HG03159 (cell line): ENCODE measurements around the gene PTK6.

Source experiments
- ATAC-seq: cut with Tn5 transposase; IDR thresholded peaks from one replicate; pipeline ENCODE4 v1.9.1; 2021; ENCODE audit warnings: mild to moderate bottlenecking, moderate library complexity; ENCODE audit not compliant: unreplicated experiment

PTK6 gene

DNA sequence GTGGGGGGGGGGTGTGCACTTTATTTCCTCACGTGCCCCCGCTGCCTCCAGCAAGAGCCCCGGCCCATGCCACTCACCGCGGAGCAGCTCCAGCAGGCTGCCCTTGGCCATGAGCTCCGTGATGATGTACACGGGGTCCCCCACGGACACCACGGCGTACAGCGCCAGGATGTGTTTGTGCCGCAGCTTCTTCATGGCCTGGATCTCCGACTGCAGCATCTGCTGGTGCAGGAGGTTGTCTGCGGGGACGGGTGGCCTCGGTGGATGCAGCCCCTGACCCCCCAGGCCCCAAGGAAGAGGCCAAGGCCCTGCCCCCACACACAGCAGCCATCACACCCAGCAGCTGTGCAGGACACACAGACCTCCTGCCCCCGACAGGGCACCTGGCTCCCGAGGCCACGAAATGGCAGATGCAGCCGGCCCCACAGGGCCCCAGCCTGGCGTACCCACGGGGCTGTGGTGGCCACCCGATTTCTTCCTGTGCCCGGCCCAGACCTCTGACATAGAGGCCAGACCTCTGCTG, 4.7 kb downstream of the PTK6 start:
- no peak for ATAC-seq

DNA sequence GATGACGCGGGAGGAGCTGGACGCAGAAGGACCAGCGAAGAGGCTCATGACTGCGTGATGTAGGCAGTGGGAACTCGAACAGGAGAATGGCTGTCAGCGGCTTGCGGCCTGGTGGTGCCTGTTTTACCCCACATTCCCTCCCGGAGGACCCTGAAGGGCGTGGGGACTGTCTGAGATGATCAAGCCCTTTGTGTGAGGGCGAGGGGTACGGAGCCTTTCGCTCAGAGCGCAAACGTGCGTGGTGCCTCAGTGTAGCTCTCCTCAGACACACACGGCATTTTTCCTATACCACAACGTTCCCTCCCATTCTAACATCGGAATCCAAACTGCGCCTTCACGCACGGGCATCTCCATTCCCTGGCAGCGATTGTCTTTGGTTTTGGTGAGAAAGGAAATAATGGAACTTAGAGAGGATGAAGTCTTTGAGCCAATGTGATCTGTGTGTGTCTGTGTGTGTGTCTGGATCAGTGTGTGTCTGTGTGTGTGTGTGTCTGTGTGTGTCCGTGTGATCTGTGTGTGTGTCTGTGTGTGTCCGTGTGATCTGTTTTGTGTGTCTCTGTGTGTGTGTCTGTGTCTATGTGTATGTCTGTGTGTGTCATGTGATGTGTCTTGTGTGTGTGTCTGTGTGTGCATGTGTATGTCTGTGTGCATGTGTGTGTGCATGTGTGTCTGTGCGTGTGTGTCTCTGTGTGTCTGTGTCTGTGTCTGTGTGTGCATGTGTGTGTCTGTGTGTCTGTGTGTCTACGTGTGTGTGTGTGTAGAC, 5.3 kb downstream of the PTK6 start:
- ATAC-seq, result no peak

DNA sequence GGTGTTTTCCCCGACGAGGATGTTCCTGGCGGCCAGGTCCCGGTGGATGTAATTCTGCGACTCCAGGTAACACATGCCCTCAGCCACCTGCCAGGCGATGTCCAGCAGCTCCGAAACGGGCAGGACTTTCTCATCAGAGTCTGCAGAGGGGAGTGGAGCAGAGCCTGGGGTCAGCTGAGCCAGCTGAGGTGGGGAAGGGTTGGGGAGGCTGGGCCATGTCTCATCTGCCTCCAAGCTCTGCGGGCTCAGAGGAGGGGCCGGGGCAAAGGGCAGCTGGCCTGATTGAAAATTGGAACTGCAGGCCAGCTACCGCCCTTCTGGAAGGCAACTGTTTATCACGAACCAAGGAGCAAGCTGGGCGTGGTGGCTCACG, 6.4 kb downstream of the PTK6 start:
- no peak for ATAC-seq

DNA sequence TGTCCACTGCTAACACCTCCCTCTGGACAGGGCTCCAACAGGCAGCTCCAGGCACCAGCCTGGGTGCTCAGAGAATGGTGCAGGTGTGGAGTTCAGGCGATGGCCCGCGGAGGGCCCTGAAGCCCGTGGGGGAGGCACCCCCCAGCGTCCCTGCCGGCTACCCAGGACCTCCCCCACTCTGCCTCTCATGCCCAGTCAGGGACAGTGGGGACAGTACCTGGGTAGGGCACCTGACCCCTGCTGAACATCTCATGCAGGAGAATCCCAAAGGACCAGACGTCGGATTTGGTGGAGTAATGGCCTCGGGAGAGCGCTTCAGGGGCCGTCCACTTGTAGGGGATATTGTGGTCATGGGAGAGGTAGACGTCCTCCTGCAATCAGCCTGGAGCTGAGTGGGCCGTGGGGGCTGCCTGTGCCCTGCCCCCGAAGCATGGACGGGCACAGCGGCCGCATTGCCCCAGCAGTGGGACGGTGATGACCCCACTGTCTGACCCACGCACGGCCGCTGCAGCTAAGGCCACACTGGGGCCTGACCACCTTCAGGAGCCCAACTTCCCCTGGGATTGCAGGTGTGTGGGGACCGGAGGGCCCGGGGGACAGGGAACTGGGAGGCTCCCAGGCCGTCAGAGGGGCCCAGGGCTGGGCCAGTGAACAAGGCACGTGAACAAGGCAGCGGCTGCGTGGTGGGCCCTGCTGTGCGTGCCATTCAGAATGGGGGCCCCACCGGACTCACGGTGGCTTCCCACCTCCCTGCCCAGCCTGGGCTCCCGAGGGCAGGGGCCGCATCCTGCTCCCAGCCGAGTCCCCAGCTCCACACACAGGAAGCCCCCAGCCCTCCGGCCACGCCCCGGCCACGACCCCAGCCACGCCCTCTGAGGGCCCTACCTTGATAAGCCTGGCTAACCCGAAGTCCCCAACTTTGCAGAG, 7.1 kb downstream of the PTK6 start:
- no peak for ATAC-seq

DNA sequence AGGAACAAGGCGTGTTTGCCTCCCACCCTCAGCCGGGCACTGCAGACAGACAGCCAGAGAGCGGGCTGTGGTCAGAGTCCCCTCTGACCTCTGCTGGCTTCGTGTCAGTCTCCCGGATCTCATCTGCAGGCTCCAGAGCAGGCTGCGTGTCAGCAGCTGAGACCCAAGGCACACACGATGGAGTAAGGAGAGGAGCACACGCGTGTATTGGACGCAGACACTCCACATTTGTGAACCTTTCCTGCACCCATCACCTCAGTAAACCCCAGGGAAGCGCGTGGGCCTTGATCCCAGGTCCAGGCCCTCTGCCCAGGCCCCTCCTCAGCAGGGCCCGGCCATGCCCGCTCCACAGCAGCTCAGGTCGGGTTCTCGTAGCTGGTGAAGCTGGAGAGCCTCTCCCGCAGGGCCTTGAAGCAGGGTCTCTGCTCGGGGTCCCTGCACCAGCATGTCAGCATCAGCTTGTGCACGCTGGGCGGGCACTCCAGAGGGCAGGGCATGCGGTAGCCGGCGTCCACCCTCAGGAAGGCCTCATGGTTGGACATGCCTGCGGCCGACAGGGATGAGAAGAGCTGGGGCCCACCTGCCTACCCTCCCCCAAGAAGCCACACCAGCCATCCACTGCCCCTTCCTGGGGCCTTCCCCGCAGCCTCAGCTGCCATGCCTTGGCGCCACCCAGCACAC, 7.9 kb downstream of the PTK6 start:
- ATAC-seq, result no peak

DNA sequence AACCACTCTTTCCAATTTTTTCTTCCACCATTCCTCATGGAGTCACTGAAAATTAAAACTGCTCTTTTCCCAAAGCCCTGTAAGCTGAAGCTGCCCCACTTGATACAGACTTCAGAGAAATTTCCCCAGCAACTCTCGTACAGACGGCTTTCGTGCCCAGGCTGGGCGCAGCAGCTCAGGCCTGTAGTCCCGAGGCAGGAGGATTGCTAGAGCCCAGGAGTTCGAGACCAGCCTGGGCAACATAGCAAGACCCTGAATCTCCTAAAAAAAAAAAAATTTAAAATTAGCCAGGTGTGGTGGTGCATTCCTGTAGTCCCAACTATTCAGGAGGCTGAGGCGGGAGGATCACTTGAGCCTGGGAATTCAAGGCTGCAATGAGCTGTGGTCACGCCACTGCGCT, 10.0 kb downstream of the PTK6 start:
- ATAC-seq, result no peak

DNA sequence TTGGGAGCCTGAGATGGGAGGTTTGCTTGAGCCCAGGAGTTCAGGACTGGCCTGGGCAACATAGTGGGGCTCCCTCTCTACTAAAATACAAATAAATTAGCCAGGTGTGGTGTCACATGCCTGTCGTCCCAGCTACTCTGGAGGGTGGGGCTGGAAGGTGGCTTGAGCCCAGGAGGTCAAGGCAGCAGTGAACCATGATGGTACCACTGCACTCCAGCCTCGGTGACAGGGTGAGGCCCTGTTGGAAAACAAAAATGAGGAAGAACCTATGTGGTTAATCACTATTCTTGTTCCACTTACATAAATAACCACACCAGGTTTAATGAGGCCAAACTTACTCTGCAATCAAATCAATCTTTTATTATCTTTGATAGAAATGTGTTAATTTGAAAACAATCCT, 11.2 kb downstream of the PTK6 start:
- no peak for ATAC-seq

DNA sequence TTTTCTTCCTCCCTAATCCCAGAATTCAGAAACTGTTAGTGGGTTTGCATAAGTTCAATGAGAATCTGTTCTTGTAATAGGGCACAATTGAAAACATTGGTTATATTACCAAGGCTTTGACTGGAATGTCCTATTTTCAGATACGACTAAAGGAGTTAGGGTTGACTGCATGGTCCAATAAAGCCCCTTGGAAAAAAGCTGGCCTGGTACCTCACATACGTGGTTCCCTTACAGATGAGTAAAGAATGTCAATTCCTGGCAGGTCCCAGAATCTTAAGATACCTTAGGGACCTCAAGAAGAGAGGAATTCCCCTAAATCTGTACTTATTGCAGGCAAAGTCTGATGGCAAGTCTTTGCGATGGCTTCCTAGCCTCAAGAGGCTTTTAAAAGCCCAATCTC, 12.0 kb downstream of the PTK6 start:
- ATAC-seq, result no peak

DNA sequence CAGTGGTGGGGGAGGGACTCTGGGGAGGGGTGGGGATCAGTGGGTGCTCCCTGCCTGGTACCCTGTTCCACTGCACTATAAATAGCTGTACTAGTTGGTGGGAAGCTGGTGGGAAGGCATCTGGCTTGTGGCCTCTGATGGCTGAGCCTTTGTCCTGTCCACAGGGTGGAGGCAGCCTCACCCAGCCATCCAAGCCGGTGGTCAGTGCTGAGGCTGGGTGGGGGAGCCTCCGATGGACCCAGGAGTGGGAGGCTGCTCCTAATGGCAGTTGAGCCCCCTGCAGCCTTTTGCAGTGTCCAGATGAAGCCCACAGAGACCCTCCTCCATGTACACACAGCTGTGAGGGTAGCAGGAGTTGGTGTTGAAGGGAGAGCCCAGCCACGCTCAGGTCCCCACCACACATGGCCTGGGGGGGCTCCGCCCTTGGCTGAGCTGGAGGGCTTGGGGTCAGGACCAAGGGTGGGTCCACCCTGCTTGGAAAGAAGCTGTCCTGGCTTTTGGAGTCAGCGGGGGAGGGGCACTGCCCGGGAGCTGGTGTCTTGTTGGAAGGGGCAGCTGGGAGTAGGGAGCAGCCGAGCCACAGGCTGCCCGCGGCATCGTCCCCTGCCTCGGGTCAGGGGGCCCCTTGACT, 14.1 kb downstream of the PTK6 start:
- no peak for ATAC-seq

DNA sequence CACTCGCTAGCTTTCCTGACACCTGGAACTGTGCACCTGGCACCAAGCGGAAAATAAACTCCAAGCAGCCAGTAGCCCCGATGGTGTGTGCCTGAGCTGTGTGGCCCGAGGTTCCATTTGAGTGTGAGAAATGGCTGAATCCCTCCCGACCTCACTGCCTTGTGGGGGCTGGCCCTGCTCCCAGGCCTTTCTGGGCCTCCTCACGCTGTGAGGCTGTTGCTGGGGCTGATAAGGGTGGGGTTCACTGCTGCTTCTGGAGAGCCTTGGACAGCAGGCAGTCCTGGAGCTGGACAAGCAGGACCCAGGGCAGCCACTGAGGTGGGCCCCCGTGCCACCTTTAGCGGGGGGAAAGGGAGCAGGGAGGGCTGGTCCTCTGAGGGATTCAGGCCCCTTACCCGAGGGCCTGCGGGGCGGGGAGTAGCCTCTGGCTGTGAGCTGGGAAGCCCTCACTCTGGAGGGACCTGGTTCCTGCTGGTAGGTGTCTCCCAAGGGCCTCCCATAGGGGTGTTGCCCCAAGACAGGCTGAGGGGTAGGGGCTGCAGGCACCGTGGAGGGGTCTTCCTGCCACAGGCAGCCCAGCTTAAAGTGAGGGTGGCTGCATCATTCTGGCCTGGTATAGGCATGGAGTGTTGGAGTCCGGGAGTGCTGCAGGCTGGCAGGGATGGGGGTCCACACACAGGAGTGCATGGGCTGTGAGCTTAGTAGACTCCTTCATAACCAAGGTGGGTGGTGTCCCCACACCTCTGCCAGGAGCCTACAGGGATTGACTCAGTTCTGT, 14.9 kb downstream of the PTK6 start:
- no peak for ATAC-seq

DNA sequence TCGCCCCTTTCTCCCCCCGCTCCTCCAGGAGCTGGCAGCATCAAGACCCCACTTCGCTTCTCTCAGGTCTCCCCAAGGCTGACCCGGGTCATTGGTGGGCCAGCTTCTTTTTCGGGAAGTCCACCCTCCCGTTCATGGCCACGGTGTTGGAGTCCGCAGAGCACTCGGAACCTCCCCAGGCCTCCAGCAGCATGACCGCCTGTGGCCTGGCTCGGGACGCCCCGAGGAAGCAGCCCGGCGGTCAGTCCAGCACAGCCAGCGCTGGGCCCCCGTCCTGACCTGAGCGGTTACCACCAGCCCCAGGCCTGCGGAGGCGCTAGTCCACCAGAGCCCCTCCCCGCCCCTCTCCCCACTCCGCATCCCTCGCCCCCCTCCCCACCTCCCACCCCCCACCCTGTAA, 15.6 kb downstream of the PTK6 start:
- ATAC-seq, result no peak

DNA sequence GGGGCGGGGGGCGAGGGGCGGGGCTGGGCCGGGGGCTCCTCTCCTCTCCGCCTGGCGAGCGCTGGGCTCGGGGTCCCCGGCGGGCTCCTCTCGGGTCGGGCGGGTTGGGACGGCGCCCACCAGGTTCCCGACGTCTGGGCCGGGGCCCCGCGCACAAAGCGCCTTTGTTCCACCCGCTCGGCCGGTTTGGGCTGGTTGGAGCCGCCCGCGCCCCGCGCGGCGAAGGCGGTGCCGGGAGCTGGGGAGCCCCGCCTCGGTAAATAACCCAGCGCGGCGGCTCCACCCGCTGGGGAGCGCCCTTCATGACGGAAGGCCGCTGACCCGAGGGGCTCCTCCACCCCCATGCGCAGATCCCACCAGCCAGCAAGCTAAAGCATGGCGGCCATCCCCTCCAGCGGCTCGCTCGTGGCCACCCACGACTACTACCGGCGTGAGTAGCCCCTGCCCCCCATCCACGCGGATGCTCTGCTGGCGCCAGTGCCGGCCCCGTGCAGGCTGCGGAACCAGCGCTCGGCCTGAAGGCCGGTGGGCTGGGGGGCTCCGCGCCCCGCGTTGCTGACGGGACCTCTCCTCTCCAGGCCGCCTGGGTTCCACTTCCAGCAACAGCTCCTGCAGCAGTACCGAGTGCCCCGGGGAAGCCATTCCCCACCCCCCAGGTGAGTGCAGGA, 16.1 kb downstream of the PTK6 start:
- ATAC-seq, result peak; percentile 45

DNA sequence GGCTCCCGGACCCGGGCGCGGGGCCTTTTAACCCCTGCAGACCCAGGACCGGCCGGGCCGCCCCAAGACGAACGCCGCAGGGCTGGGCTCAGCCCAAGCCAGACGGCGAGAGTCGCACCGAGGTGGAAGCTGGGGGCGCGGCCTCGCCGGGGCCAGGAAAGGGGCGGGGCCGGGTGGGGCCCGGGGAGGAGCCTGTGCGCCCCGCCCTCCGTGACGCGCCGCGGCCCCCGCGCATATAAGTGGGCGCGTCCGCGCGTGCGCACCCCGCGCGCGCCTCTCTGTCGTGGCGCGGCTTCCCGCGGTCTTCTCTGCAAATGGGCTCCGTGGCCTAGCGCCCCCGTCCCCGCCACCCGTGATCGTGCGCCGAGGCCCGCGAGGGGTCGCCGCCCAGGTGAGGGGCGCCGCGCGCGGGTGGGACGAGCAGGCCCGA, 16.7 kb downstream of the PTK6 start, which contains the start of gene PPDPF:
PPDPF (plus strand) TSS at position 262 of the 430 bp plus-strand sequence. CDS start 544 bp downstream, outside the sequence.
- ATAC-seq, result peak; percentile 68

DNA sequence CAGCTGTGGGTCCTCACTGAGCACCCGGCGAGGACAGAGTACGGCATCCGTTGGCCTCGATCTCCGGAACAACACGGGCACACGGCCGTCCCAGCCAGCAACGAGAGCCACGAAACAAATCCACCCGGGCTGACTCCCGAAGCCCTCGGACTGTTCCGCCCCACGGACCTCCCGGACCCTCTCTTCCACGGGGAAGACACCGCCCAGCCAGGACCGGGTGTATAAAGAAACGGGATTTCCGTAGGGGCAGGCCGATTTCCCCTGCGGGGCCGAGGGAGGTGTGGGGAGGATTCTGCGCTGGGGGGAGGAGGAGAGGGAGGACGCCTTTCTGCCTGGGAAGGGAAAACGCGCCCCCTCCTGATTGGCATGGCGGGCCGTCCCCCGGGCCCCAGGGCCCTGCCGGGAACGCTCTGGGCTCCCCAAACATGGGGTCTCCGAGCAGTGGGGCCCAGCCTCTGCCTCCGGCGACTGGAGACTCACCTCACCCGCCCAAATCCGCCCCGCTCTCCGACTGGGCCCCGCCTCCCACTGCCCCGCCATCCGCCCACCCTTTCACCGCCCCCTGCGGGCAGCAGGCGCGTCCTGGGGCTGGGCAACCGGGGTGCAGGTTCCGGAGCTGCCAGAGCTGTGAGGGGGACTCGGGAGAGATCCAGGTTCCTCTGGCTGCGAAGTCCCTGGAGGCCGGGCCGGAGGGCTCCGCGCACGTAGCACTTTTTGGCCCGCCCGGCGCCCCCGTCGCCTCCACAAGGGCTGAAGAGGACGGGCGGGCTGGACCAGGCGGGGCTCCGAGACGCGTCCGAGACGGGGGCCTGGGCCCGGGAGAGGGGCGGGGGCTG, 17.3 kb downstream of the PTK6 start:
- ATAC-seq, result peak; percentile 34

DNA sequence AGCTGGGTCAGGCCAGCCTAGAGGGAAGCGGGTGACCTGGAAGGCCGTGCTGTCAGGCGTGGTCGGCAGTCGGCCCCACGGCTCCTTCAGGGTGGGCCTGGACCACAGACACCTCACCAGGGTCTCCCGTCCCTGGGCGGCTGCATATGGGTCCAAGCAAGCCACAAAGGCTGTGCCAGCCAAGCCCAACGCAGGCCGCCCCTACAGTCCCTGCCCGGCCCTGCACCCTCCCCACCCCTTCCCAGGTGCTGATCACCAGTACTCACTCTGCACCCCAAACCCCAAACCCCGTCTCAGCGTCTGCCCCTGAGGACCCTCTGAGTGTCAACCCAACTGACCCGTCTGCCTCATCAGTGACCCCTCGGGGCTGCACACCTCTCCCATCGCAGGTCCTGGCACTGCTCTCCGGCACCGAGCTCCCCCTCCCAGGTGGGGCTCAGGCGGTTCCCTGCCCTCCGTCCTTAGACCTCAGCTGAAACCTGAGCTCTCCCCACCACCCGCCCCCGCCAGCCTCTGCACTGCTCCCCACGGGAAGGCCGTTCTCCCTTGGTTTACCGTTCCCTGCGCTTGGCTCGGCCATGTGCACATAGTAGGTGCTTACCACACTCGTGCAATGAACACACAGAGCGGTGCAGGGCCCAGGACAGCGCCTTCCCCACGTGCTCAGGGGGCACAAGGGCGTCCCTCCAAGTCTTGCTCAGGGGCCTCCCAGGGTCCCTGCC, 18.1 kb downstream of the PTK6 start:
- ATAC-seq, result no peak

DNA sequence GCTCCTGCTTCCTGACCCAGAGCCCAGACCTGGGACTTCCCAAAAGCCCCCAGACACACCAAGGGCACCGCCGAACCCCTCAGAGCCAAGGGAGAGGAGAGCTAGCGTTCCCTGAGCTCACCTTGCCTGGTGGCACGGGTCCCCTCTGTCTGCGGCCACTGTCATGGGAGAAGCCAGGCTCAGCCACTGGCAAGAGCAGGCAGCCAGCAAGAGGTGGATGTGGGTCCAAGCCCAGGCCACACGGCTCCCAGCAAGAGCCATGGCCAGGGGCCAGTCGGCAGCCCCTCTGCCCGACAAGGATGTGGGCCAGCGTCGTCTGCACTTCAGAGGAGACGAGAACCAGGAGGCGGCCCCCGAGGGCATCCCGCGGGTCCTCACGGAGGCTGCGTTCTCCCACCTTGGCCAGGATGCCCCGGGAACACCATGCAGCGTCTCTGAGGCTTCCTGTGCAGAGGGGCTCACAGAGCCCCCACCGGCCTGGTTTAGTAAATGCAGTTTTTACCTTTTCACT, 18.8 kb downstream of the PTK6 start:
- no peak for ATAC-seq
